Liver (tissue), 3 donors: ENCODE measurements around the gene RHBDF2.

Experiments
- TAF1 ChIP-seq: conservative IDR thresholded peaks from 2 replicates; pipeline ENCODE4 v1.6.1; 2016; ENCODE audit warnings: antibody characterized with exemption, mild to moderate bottlenecking
- YY1 ChIP-seq: IDR thresholded peaks from 2 replicates; pipeline ENCODE4 v1.6.1; 2016; ENCODE audit warnings: antibody characterized with exemption, mild to moderate bottlenecking
- TF ChIP-seq, protein P1 (sequence below): fragments of 150-350 bp; IDR thresholded peaks from 2 replicates; pipeline ENCODE4 v1.5.1; 2017; ENCODE audit warnings: improper control_type of control experiment, low read depth, low read length; ENCODE audit not compliant: missing input control
- TF ChIP-seq, protein P2 (sequence below): IDR thresholded peaks from 2 replicates; pipeline ENCODE4 v1.6.1; 2016; ENCODE audit warnings: antibody characterized with exemption
- TF ChIP-seq, protein P3 (sequence below): IDR thresholded peaks from 2 replicates; pipeline ENCODE4 v1.6.1; 2016; ENCODE audit warnings: antibody characterized with exemption
- donor health status: healthy.
- donor health status: healthy.

DNA sequence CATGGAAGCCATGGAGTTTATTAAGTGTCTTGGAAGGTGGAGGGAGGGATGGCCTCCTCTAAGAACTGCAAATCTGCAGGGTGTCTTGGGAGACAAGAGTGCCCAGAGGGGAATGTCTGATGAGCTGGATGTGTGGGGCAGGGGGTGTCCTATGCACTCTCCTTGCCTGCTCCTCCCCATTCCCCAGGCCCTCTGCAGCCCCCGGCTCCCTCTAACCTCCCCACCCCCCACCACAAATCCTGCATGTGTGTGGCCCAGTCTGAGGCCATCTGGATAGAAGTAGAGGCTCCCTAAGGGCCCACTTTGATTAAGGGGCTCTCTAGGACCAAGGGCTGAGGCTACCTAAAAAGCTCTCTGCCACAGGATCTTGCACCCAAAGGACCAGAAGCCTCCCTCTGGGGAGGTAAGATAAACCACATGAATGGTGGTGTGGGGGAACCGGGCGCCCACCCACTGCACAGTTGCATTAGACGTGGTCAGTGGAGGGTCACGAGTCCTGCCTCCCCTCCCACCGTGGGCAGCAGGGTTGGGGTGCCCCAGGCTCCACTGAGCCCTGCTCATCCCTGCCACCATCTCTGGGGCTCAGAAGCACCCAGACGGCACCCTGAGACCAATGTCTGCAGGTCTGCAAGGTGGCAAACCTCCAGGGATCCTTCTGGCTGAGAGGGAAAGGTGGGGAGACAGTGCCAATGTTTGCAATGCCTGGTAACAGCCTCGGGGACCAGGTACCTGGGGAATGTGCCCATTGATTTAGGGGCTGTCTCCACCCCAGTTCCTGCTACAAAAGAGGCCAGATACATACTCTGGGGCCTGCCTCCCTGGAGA is 33.2 kb downstream of the RHBDF2 start:
- TF ChIP-seq, protein P1, sequence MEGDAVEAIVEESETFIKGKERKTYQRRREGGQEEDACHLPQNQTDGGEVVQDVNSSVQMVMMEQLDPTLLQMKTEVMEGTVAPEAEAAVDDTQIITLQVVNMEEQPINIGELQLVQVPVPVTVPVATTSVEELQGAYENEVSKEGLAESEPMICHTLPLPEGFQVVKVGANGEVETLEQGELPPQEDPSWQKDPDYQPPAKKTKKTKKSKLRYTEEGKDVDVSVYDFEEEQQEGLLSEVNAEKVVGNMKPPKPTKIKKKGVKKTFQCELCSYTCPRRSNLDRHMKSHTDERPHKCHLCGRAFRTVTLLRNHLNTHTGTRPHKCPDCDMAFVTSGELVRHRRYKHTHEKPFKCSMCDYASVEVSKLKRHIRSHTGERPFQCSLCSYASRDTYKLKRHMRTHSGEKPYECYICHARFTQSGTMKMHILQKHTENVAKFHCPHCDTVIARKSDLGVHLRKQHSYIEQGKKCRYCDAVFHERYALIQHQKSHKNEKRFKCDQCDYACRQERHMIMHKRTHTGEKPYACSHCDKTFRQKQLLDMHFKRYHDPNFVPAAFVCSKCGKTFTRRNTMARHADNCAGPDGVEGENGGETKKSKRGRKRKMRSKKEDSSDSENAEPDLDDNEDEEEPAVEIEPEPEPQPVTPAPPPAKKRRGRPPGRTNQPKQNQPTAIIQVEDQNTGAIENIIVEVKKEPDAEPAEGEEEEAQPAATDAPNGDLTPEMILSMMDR, result no peak
- TF ChIP-seq, protein P2, sequence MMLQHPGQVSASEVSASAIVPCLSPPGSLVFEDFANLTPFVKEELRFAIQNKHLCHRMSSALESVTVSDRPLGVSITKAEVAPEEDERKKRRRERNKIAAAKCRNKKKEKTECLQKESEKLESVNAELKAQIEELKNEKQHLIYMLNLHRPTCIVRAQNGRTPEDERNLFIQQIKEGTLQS, result no peak
- TF ChIP-seq TAF1 (no peak), YY1 (no peak)
- TF ChIP-seq, protein P3, sequence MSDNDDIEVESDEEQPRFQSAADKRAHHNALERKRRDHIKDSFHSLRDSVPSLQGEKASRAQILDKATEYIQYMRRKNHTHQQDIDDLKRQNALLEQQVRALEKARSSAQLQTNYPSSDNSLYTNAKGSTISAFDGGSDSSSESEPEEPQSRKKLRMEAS, result no peak
